ENCODE data around the gene CMTM5.

GRCh38 chr14:23371865-23372264, 5.0 kb upstream of the CMTM5 start:
- TF ChIP-seq CTCF (IDR thresholded peaks at IDR 0.05) (no peak), EZH2 (IDR thresholded peaks at IDR 0.05) (no peak)
